ENCODE results near the gene DTX3. TPM values are rescaled to one million over a fixed set of nuclear protein-coding genes. Genes with fewer than 3 reads are reported as not detected.
A peak's percentile ranks its signal among the peaks of the same experiment; 100 is the strongest.

DTX3 gene
- polyA plus RNA-seq, 4 donors = 5.4 to 12.5 (median 9.9) TPM; not detected in 1

DNA sequence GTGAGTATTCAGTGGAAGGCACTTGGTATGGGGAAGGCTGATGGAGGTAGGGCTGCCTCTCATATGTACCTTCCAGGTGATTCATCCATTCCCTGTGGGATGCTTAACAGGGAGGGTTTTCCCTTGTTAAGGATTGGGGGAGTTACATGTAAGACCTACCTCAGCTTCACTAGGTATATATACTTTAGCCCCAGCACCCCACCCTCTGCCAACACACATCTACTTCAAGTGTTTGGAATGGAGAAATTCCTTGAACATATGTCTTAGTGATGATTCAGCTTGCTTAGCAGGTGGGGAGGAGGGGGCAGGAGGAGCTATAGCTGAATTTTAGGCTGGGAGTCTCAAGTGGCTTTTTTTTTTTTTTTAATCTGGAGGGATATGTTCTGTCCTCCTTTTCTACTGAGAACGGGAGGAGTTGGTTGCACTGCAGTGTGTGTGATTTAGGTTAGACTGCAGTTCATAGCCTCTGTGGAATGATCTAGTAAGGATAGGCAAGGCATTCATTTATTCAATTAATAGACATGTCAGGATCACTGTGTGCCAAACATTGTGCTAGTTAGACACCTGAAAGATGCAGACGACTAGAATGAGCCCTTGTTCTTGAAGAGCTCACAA, 12.0 kb upstream of the DTX3 start:
- DNase-seq (no peak), FAIRE-seq (no peak)
- no peak overlapping the region for H3K27ac ChIP-seq (ENCODE audit: low read depth in 1 of 3, low read length in 2 of 3)
- peaks cover 5 to 11% (median 8%) of the 10 kb centered on the region in 3 donors for H3K36me3 ChIP-seq (ENCODE audit: control insufficient read depth in 3 of 3, insufficient read depth in 2 of 3, low read depth in 1 of 3, low read length in 3 of 3)
- H3K4me1 ChIP-seq (ENCODE audit: control insufficient read depth in 3 of 3, insufficient read depth in 2 of 3, low read depth in 1 of 3, low read length in 2 of 3) = peaks cover 3 to 9% (median 7%) of the 10 kb centered on the region in 3 donors
- no peaks in the 10 kb centered on the region for H3K9me3 ChIP-seq (ENCODE audit: control insufficient read depth in 2 of 2, insufficient read depth in 1 of 2, low read depth in 1 of 2, low read length in 1 of 2)
- no peak overlapping the region for H3K4me3 ChIP-seq (ENCODE audit: low read depth in 1 of 3, low read length in 3 of 3)
- H3K27me3 ChIP-seq (ENCODE audit: control insufficient read depth in 3 of 3, insufficient read depth in 3 of 3, low read length in 3 of 3) = peaks cover 0 to 9% (median 0%) of the 10 kb centered on the region in 3 donors
- WGBS, 3 donors = 61 to 79% (median 71%) methylated on average over 2 of the region's 2 CpGs

DNA sequence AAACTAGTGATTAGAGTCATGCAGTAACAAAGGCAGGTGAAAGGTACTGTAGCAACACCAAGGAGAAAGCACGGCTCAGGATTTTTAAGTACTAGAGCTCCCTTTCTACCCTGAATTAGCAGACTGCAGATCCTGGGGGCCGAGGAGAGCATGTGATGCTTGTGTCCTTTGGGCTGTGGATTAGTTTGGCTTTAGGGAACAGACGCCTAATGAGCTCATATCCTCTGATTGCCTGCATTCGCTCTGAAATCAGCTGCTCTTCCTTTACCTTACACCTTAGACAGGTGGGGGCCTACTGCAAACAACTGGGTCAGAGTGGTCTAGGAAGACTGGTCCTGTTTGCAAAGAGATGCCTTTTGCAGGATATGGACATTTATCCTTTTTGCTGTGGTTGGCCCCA, 11.4 kb upstream of the DTX3 start:
- Histone ChIP-seq H3K36me3 (ENCODE audit: control insufficient read depth in 3 of 3, insufficient read depth in 2 of 3, low read depth in 1 of 3, low read length in 3 of 3) (peaks cover 5 to 14% (median 8%) of the 10 kb centered on the region in 3 donors), H3K27ac (ENCODE audit: low read depth in 1 of 3, low read length in 2 of 3) (no peak overlapping the region), H3K9me3 (ENCODE audit: control insufficient read depth in 2 of 2, insufficient read depth in 1 of 2, low read depth in 1 of 2, low read length in 1 of 2) (no peaks in the 10 kb centered on the region), H3K27me3 (ENCODE audit: control insufficient read depth in 3 of 3, insufficient read depth in 3 of 3, low read length in 3 of 3) (peaks cover 0 to 4% (median 0%) of the 10 kb centered on the region in 3 donors), H3K4me1 (ENCODE audit: control insufficient read depth in 3 of 3, insufficient read depth in 2 of 3, low read depth in 1 of 3, low read length in 2 of 3) (peaks cover 3 to 9% (median 7%) of the 10 kb centered on the region in 3 donors), H3K4me3 (ENCODE audit: low read depth in 1 of 3, low read length in 3 of 3) (no peak overlapping the region)
- WGBS, 3 donors = 87 to 94% (median 88%) methylated on average over 4 of the region's 4 CpGs
- no peak for DNase-seq
- FAIRE-seq = no peak

DNA sequence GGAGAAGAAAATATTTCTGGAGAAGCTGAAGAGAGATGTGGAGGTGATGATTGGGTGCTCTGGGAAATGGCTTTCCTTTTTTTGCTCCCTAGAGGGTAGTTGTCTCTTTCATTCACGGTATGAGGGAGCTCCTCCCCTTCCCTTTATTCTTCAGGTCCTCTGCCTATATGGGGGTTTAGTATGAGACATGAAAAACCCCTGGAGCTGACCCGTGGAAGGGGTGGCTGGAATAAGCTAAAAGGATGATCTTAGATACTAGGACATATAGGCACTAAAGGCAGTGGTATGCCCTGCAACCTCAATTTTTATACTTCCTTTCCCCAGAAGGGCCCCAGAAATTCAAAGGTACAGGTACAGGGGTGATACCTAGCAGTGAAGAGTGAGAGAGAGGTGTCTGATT, 4.2 kb upstream of the DTX3 start:
- Histone ChIP-seq H3K36me3 (ENCODE audit: control insufficient read depth in 3 of 3, insufficient read depth in 2 of 3, low read depth in 1 of 3, low read length in 3 of 3) (peaks cover 11 to 38% (median 14%) of the 10 kb centered on the region in 3 donors), H3K27me3 (ENCODE audit: control insufficient read depth in 3 of 3, insufficient read depth in 3 of 3, low read length in 3 of 3) (peaks cover 0 to 4% (median 0%) of the 10 kb centered on the region in 3 donors), H3K9me3 (ENCODE audit: control insufficient read depth in 2 of 2, insufficient read depth in 1 of 2, low read depth in 1 of 2, low read length in 1 of 2) (no peaks in the 10 kb centered on the region), H3K27ac (ENCODE audit: low read depth in 1 of 3, low read length in 2 of 3) (no peak overlapping the region), H3K4me3 (ENCODE audit: low read depth in 1 of 3, low read length in 3 of 3) (no peak overlapping the region), H3K4me1 (ENCODE audit: control insufficient read depth in 3 of 3, insufficient read depth in 2 of 3, low read depth in 1 of 3, low read length in 2 of 3) (peaks cover 0 to 14% (median 0%) of the 10 kb centered on the region in 3 donors)
- FAIRE-seq (no peak), DNase-seq (no peak)
- WGBS, 3 donors = 70 to 87% (median 74%) methylated on average over 2 of the region's 2 CpGs

DNA sequence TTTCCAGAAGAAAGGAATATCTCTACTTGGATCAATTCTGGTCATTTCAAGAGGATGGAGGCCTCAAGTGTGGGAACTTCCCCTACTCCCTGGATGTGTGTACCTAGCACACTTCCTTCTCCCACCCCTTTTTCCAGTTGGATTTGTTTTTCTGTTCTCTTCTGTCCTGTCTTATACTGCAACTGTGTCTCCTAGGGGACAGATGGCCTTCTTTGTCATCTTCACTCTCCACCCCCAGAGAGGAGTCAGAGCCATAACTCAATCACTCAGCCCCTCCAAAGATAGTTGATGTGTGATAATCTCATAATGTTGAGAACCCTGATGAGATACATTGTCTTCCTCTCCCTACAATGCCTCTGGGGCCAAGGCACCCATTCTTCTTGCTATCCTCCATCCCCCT, 2.1 kb upstream of the DTX3 start:
- H3K27me3 ChIP-seq (ENCODE audit: control insufficient read depth in 3 of 3, insufficient read depth in 3 of 3, low read length in 3 of 3) = peaks cover 0 to 9% (median 0%) of the 10 kb centered on the region in 3 donors
- no peak for FAIRE-seq
- no peaks in the 10 kb centered on the region for H3K9me3 ChIP-seq (ENCODE audit: control insufficient read depth in 2 of 2, insufficient read depth in 1 of 2, low read depth in 1 of 2, low read length in 1 of 2)
- DNase-seq = no peak
- peaks cover 7 to 38% (median 8%) of the 10 kb centered on the region in 3 donors for H3K36me3 ChIP-seq (ENCODE audit: control insufficient read depth in 3 of 3, insufficient read depth in 2 of 3, low read depth in 1 of 3, low read length in 3 of 3)
- no peak overlapping the region for H3K4me3 ChIP-seq (ENCODE audit: low read depth in 1 of 3, low read length in 3 of 3)
- H3K27ac ChIP-seq (ENCODE audit: low read depth in 1 of 3, low read length in 2 of 3) = no peak overlapping the region
- H3K4me1 ChIP-seq (ENCODE audit: control insufficient read depth in 3 of 3, insufficient read depth in 2 of 3, low read depth in 1 of 3, low read length in 2 of 3) = peaks cover 0 to 14% (median 0%) of the 10 kb centered on the region in 3 donors

DNA sequence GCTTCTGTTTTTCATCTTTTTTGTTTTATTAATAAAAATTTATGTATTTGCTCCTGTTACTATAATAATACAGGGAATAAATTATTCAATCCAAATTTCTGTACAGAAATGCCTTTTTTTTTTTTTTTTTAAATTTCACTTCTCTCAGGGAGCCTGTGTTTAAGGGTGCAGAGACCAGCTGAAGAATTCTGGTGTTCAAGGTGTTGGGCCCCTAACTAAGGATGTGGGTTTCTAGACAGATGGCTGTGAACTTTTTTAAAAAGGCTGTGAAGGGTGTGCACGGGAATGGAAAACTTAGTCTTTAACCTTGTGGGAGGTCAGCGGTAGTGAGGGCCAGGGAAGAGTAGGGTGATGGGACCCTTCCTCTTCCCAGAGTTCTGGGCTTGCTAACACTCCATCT, 1.3 kb upstream of the DTX3 start:
- 63 to 86% (median 74%) methylated on average over 2 of the region's 2 CpGs for WGBS, 3 donors
- Histone ChIP-seq H3K27me3 (ENCODE audit: control insufficient read depth in 3 of 3, insufficient read depth in 3 of 3, low read length in 3 of 3) (peaks cover 0 to 10% (median 0%) of the 10 kb centered on the region in 3 donors), H3K36me3 (ENCODE audit: control insufficient read depth in 3 of 3, insufficient read depth in 2 of 3, low read depth in 1 of 3, low read length in 3 of 3) (peaks cover 7 to 36% (median 8%) of the 10 kb centered on the region in 3 donors), H3K4me1 (ENCODE audit: control insufficient read depth in 3 of 3, insufficient read depth in 2 of 3, low read depth in 1 of 3, low read length in 2 of 3) (peaks cover 0 to 14% (median 0%) of the 10 kb centered on the region in 3 donors), H3K4me3 (ENCODE audit: low read depth in 1 of 3, low read length in 3 of 3) (no peak overlapping the region), H3K27ac (ENCODE audit: low read depth in 1 of 3, low read length in 2 of 3) (peak overlapping the region in 2 of 3 donors; percentile 57 to 66), H3K9me3 (ENCODE audit: control insufficient read depth in 2 of 2, insufficient read depth in 1 of 2, low read depth in 1 of 2, low read length in 1 of 2) (no peaks in the 10 kb centered on the region)
- FAIRE-seq (no peak), DNase-seq (no peak)

GRCh38 chr12:57603815-57604453, 690 bp upstream of the DTX3 start:
- FAIRE-seq (no peak), DNase-seq (peak in 1 of 2 donors; percentile 29)
- H3K4me1 ChIP-seq (ENCODE audit: control insufficient read depth in 3 of 3, insufficient read depth in 2 of 3, low read depth in 1 of 3, low read length in 2 of 3) = peaks cover 0 to 14% (median 0%) of the 10 kb centered on the region in 3 donors
- H3K27me3 ChIP-seq (ENCODE audit: control insufficient read depth in 3 of 3, insufficient read depth in 3 of 3, low read length in 3 of 3) = peaks cover 0 to 10% (median 0%) of the 10 kb centered on the region in 3 donors
- H3K27ac ChIP-seq (ENCODE audit: low read depth in 1 of 3, low read length in 2 of 3) = peak overlapping the region in 2 of 3 donors; percentile 66 to 90
- H3K36me3 ChIP-seq (ENCODE audit: control insufficient read depth in 3 of 3, insufficient read depth in 2 of 3, low read depth in 1 of 3, low read length in 3 of 3) = peaks cover 7 to 40% (median 8%) of the 10 kb centered on the region in 3 donors
- H3K4me3 ChIP-seq (ENCODE audit: low read depth in 1 of 3, low read length in 3 of 3) = peak overlapping the region; percentile 62 to 70 (median 63)
- H3K9me3 ChIP-seq (ENCODE audit: control insufficient read depth in 2 of 2, insufficient read depth in 1 of 2, low read depth in 1 of 2, low read length in 1 of 2) = no peaks in the 10 kb centered on the region
- WGBS, 3 donors = 30 to 38% (median 32%) methylated on average over 6 of the region's 6 CpGs

GRCh38 chr12:57604992-57605810, 577 bp downstream of the DTX3 start:
- FAIRE-seq = no peak
- DNase-seq = peak; percentile 37 to 53
- Histone ChIP-seq H3K4me1 (ENCODE audit: control insufficient read depth in 3 of 3, insufficient read depth in 2 of 3, low read depth in 1 of 3, low read length in 2 of 3) (peaks cover 0 to 16% (median 0%) of the 10 kb centered on the region in 3 donors), H3K27ac (ENCODE audit: low read depth in 1 of 3, low read length in 2 of 3) (peak overlapping the region; percentile 27 to 79 (median 66)), H3K9me3 (ENCODE audit: control insufficient read depth in 2 of 2, insufficient read depth in 1 of 2, low read depth in 1 of 2, low read length in 1 of 2) (no peaks in the 10 kb centered on the region), H3K36me3 (ENCODE audit: control insufficient read depth in 3 of 3, insufficient read depth in 2 of 3, low read depth in 1 of 3, low read length in 3 of 3) (peaks cover 6 to 36% (median 7%) of the 10 kb centered on the region in 3 donors), H3K4me3 (ENCODE audit: low read depth in 1 of 3, low read length in 3 of 3) (peak overlapping the region; percentile 62 to 70 (median 63)), H3K27me3 (ENCODE audit: control insufficient read depth in 3 of 3, insufficient read depth in 3 of 3, low read length in 3 of 3) (peaks cover 0 to 22% (median 0%) of the 10 kb centered on the region in 3 donors)
- WGBS, 3 donors = 9 to 15% (median 10%) methylated on average over 20 to 25 of the region's 25 CpGs

- Histone ChIP-seq H3K9me3 (ENCODE audit: control insufficient read depth in 2 of 2, insufficient read depth in 1 of 2, low read depth in 1 of 2, low read length in 1 of 2) (no peaks in the 10 kb centered on the region), H3K36me3 (ENCODE audit: control insufficient read depth in 3 of 3, insufficient read depth in 2 of 3, low read depth in 1 of 3, low read length in 3 of 3) (peaks cover 4 to 33% (median 7%) of the 10 kb centered on the region in 3 donors), H3K4me3 (ENCODE audit: low read depth in 1 of 3, low read length in 3 of 3) (no peak overlapping the region), H3K27ac (ENCODE audit: low read depth in 1 of 3, low read length in 2 of 3) (no peak overlapping the region), H3K4me1 (ENCODE audit: control insufficient read depth in 3 of 3, insufficient read depth in 2 of 3, low read depth in 1 of 3, low read length in 2 of 3) (peaks cover 0 to 23% (median 3%) of the 10 kb centered on the region in 3 donors), H3K27me3 (ENCODE audit: control insufficient read depth in 3 of 3, insufficient read depth in 3 of 3, low read length in 3 of 3) (peaks cover 0 to 28% (median 0%) of the 10 kb centered on the region in 3 donors)
- DNase-seq (no peak), FAIRE-seq (no peak)
- WGBS, 3 donors = 78 to 82% (median 81%) methylated on average over 4 of the region's 4 CpGs
Measured at GRCh38 chr12:57605811-57606311, 1.2 kb downstream of the DTX3 start.
